ENCODE results near the gene C1QB.

GRCh38 chr1:22676916-22677583 is 24.0 kb downstream of the C1QB start:
- no peak for TF ChIP-seq CTCF (IDR thresholded peaks at IDR 0.05; ENCODE audit: low read depth, low read length, missing input control)
- no peak for TF ChIP-seq REST (IDR thresholded peaks at IDR 0.05)
- no peak for TF ChIP-seq GABPA (IDR thresholded peaks at IDR 0.05 in 1 of 2, conservative IDR thresholded peaks at IDR 0.05 in 1 of 2)
- no peak for TF ChIP-seq RAD21 (IDR thresholded peaks at IDR 0.05)

Data from liver (tissue), 3 donors.